IPS-18a (cell line): ENCODE measurements around the gene FAM241B.

ENCODE experiments used
- H3K27ac ChIP-seq: one replicate; pipeline ENCODE4 v1.5.1; 2013; ENCODE audit warnings: low read length
- H3K27me3 ChIP-seq: one replicate; pipeline ENCODE4 v1.6.1; 2013; ENCODE audit warnings: mild to moderate bottlenecking, low read length; ENCODE audit not compliant: control insufficient read depth, insufficient read depth
- H3K36me3 ChIP-seq: one replicate; pipeline ENCODE4 v1.6.1; 2013; ENCODE audit warnings: low read depth, low read length; ENCODE audit not compliant: control insufficient read depth
- H3K4me1 ChIP-seq: one replicate; pipeline ENCODE4 v1.6.1; 2013; ENCODE audit warnings: low read depth, low read length; ENCODE audit not compliant: control insufficient read depth
- H3K4me3 ChIP-seq: one replicate; pipeline ENCODE4 v1.5.1; 2013; ENCODE audit warnings: low read length
- H3K9ac ChIP-seq: one replicate; pipeline ENCODE4 v1.6.1; 2013; ENCODE audit warnings: mild to moderate bottlenecking, low read length, moderate library complexity
- H3K9me3 ChIP-seq: one replicate; pipeline ENCODE4 v1.6.1; 2013; ENCODE audit warnings: low read depth, low read length; ENCODE audit not compliant: control insufficient read depth

The FAM241B gene

GRCh38 chr10:69620625-69621024 lies 9.4 kb upstream of the FAM241B start:
- Histone ChIP-seq H3K4me1 (no peaks in the 10 kb centered on the region), H3K9ac (no peak overlapping the region), H3K27ac (no peak overlapping the region), H3K9me3 (peaks cover 3% of the 10 kb centered on the region), H3K27me3 (no peaks in the 10 kb centered on the region), H3K36me3 (no peaks in the 10 kb centered on the region), H3K4me3 (no peak overlapping the region)

GRCh38 chr10:69624245-69624786 lies 5.7 kb upstream of the FAM241B start:
- peaks cover 9% of the 10 kb centered on the region for H3K27me3 ChIP-seq
- H3K27ac ChIP-seq = no peak overlapping the region
- no peak overlapping the region for H3K4me3 ChIP-seq
- no peaks in the 10 kb centered on the region for H3K36me3 ChIP-seq
- peaks cover 3% of the 10 kb centered on the region for H3K9me3 ChIP-seq
- H3K9ac ChIP-seq = no peak overlapping the region
- no peaks in the 10 kb centered on the region for H3K4me1 ChIP-seq

- peaks cover 22% of the 10 kb centered on the region for H3K27me3 ChIP-seq
- H3K27ac ChIP-seq = no peak overlapping the region
- no peak overlapping the region for H3K4me3 ChIP-seq
- H3K4me1 ChIP-seq = no peaks in the 10 kb centered on the region
- no peak overlapping the region for H3K9ac ChIP-seq
- H3K36me3 ChIP-seq = no peaks in the 10 kb centered on the region
- H3K9me3 ChIP-seq = peaks cover 3% of the 10 kb centered on the region
Observed at GRCh38 chr10:69626826-69627225, 3.2 kb upstream of the FAM241B start.

DNA sequence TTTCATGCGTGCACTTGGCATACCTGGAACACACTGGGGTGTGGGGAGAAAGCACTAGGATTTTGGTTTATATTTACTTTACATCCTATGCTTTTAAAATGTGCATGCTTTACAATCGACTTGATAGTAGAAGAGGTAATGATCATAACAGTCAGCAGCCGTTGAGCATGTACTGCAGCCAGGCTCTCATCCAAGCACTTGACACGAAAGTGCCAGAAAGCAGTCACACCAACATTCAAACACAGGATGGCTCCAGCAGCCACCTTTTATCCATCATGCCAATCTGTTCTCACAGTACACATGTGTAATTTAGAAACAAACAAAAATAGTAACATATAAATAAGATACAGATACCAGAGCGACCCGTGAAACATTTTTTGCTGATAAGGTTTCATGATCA lies 1.2 kb upstream of the FAM241B start:
- H3K4me1 ChIP-seq = no peaks in the 10 kb centered on the region

GRCh38 chr10:69629519-69629896 lies 539 bp upstream of the FAM241B start:
- Histone ChIP-seq H3K4me1 (no peaks in the 10 kb centered on the region), H3K27ac (no peak overlapping the region), H3K9me3 (no peaks in the 10 kb centered on the region), H3K4me3 (peak overlapping the region; percentile 84), H3K27me3 (peaks cover 22% of the 10 kb centered on the region), H3K36me3 (peaks cover 17% of the 10 kb centered on the region), H3K9ac (no peak overlapping the region)

More for the DNA sequence above, 1.2 kb upstream of the FAM241B start:
- Histone ChIP-seq H3K4me3 (no peak overlapping the region), H3K27ac (no peak overlapping the region), H3K9me3 (peaks cover 3% of the 10 kb centered on the region), H3K36me3 (peaks cover 12% of the 10 kb centered on the region), H3K27me3 (peaks cover 22% of the 10 kb centered on the region), H3K9ac (no peak overlapping the region)

DNA sequence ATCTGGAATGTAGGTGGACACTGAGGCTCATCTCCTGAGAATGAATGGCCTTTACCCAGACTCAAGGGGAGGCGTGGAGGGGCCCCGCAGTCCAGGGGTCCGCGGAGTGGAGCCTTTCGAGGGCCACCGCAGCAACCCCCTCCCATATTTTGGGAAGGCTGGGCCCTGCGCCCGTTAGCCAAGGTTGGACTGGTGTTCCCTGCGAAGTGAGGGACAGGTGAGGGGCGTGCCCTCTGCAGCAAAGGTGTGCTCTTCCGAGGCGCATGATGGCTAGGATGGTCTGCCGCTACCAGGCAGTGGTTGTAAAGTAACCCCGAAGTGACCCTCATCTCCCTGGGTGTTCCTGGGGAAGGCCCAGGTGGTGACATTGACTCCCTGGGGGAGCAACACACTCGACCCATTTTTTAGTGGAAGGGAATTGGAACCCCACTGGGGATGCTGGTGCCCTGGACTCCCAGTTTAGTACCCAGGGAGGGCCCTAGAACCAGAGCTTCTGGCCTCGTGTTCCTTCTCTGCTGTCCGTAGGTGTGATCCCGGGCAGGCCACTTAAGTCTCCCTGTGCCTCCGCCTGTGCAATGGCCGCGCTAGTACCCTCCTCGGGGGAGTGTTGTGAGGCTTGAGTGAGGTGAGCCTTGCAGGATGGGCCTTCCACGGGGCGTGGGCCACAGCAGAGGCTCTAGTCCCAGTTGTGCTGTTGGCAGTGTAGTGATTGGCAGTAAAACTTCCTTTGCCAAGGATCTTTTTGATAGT lies 779 bp downstream of the FAM241B start:
- Histone ChIP-seq H3K27me3 (peaks cover 22% of the 10 kb centered on the region), H3K9me3 (no peaks in the 10 kb centered on the region), H3K4me3 (peak overlapping the region; percentile 84), H3K36me3 (peaks cover 17% of the 10 kb centered on the region), H3K4me1 (no peaks in the 10 kb centered on the region), H3K27ac (no peak overlapping the region), H3K9ac (peak overlapping the region; percentile 68)

- H3K36me3 ChIP-seq = peaks cover 17% of the 10 kb centered on the region
- H3K9me3 ChIP-seq = no peaks in the 10 kb centered on the region
- peaks cover 22% of the 10 kb centered on the region for H3K27me3 ChIP-seq
- peaks cover 3% of the 10 kb centered on the region for H3K4me1 ChIP-seq
- H3K4me3 ChIP-seq = no peak overlapping the region
- H3K9ac ChIP-seq = no peak overlapping the region
- no peak overlapping the region for H3K27ac ChIP-seq
Observed at GRCh38 chr10:69631566-69631965, 1.5 kb downstream of the FAM241B start.

DNA sequence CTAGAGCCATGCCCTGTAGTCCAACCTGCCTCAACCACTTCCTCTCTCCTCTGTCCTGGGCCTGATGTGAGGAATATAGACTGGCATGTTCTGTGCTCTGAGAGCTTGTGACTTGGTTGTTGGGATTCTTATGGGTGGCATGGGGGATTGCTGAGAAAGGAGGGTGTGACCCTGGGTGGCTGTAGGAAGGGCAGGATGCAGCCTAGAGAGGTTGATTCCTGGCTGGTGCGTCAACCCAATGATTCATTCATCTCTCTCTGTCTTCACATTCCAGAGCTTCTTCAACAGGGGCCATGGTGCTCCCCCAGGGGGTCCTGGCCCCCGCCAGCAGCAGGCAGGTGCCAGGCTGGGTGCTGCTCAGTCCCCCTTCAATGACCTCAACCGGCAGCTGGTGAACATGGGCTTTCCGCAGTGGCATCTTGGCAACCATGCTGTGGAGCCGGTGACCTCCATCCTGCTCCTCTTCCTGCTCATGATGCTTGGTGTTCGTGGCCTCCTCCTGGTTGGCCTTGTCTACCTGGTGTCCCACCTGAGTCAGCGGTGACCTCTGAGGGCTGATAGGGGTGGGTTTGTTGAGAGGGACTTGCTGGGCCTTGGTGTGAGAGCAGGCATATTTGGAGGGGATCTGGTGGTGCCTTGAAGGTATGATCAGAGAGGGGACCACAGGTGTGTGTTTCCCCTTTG lies 2.6 kb downstream of the FAM241B start:
- Histone ChIP-seq H3K9me3 (no peaks in the 10 kb centered on the region), H3K27me3 (peaks cover 22% of the 10 kb centered on the region), H3K4me3 (no peak overlapping the region), H3K9ac (no peak overlapping the region), H3K4me1 (peaks cover 5% of the 10 kb centered on the region), H3K36me3 (peaks cover 17% of the 10 kb centered on the region), H3K27ac (no peak overlapping the region)

DNA sequence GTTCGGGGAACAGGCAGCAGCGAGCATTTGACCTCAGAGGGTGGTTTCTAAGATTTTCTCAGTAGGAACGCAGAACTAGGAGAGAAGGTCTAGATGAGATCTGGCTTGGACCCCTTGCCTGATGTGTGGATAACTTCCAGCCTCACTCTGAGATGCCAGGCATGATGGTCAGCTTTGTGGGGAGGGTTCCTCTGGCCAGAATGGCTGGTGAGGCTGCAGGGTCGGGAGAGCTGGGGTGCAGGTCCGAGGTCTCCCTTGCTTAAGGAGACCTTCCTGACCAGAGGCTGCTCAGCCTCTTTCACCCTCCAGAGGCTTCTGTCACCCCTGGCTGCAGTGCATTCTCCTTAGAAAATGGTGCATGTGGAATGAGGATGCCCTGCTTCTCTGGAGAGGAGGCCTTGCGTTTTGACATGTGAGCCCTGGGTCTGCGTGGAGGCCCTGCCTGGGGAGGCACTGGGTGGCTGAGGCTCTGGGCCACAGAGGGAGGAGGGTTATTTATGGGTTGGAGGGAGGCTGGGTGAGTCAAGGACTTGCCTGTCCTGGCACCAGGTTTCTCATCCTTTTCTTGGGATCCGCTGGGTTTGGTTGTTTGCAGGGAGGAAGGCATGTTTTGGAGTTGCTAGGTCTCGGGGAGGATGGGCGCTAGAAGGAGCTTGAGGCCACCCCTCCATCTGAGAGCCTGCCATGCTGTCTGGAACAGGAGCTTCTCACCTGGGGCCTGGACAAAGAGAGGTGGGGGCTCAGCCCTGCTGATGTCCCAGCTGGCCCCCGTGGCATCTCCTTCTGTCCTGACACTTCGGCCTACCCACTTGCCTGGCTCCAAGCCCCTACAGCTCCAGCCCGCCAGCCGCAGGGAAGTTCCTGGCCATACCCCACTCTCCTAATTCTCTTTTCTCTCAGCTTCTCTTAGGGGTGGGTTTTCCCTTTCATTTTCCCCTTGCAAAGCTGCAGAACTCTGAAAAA lies 3.9 kb downstream of the FAM241B start:
- Histone ChIP-seq H3K9ac (no peak overlapping the region), H3K4me3 (no peak overlapping the region), H3K36me3 (peaks cover 17% of the 10 kb centered on the region), H3K27me3 (peaks cover 17% of the 10 kb centered on the region), H3K27ac (no peak overlapping the region), H3K9me3 (no peaks in the 10 kb centered on the region), H3K4me1 (peaks cover 5% of the 10 kb centered on the region)

DNA sequence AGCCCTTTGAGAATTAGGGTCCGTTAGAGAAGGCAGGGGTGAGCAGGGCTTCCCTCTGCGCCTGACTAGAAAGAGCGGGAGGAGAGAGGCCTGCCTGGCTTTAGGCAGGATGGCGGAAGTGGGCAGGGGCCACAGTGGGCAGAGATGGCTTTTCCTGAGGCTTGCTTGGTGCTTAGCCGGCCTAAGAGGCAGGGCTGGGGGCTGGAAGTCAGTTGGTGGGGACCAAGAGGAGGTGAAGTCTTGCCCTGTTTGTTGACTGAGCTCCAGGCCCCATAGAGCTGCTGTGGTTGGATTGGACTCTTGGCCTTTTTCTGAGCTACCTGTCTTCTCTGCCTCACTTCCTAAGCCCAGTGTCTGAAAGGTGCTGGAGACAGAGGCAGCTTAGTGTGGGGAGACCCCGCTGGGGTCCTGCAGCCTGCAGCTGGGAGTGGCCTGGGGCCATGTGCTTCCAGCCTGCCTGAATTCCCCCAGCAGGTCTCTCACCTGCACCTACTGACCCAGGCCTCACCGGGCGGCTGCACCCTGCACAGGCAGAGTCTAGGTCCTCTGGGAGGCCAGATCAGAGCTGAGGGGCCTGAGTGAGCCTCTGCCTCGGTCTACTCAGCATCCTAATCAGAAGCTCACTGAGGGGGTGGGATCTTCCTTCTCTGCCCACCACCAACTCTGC lies 4.8 kb downstream of the FAM241B start:
- no peaks in the 10 kb centered on the region for H3K9me3 ChIP-seq
- no peak overlapping the region for H3K9ac ChIP-seq
- no peak overlapping the region for H3K4me3 ChIP-seq
- H3K27ac ChIP-seq = no peak overlapping the region
- H3K27me3 ChIP-seq = peaks cover 10% of the 10 kb centered on the region
- H3K4me1 ChIP-seq = peaks cover 5% of the 10 kb centered on the region
- peaks cover 17% of the 10 kb centered on the region for H3K36me3 ChIP-seq
